ENCODE results near the gene STARD10.

STARD10 gene

GRCh38 chr11:72705442-72706365 lies 88.1 kb downstream of the STARD10 start:
- no peak for DNase-seq (ENCODE audit: low read depth in 2 of 2)

GRCh38 chr11:72704783-72705265 lies 89.0 kb downstream of the STARD10 start:
- DNase-seq (ENCODE audit: low read depth in 2 of 2), result no peak

All from stimulated activated CD8-positive, alpha-beta memory T cell treated with anti-CD3 and anti-CD28 coated beads, Interleukin-15, amount 100 ng/mL, for 48 hours (primary cell).